ENCODE measurements around the gene ARHGAP19.
A peak's percentile ranks its signal among the peaks of the same experiment; 100 is the strongest.
"Not testable (repeated sequence)": the region's sequence is repeated elsewhere in the genome, so short reads cannot be mapped to it uniquely, and the experiment has no call there.

ARHGAP19 gene

GRCh38 chr10:97279121-97279815, 13.2 kb downstream of the ARHGAP19 start:
- DNase-seq (ENCODE audit: low spot score): no peak

GRCh38 chr10:97278491-97278989, 13.9 kb downstream of the ARHGAP19 start:
- peak; percentile 75 for DNase-seq (ENCODE audit: low spot score)

GRCh38 chr10:97277551-97277950, 14.9 kb downstream of the ARHGAP19 start:
- DNase-seq (ENCODE audit: low spot score): no peak

- no peak for DNase-seq (ENCODE audit: low spot score)
These were observed 17.6 kb downstream of the ARHGAP19 start for GRCh38 chr10:97274828-97275227.

GRCh38 chr10:97273700-97274099, 18.7 kb downstream of the ARHGAP19 start:
- DNase-seq (ENCODE audit: low spot score): no peak

- no peak for DNase-seq (ENCODE audit: low spot score)
These were observed 21.8 kb downstream of the ARHGAP19 start for GRCh38 chr10:97270523-97271154.

GRCh38 chr10:97267671-97268070, 24.8 kb downstream of the ARHGAP19 start:
- DNase-seq (ENCODE audit: low spot score): no peak

- DNase-seq (ENCODE audit: low spot score): not testable (repeated sequence)
These were observed 27.3 kb downstream of the ARHGAP19 start for GRCh38 chr10:97265095-97265494.

- DNase-seq (ENCODE audit: low spot score): no peak
These were observed 28.5 kb downstream of the ARHGAP19 start for GRCh38 chr10:97263971-97264370.

GRCh38 chr10:97261656-97262055, 30.8 kb downstream of the ARHGAP19 start:
- no peak for DNase-seq (ENCODE audit: low spot score)

- DNase-seq (ENCODE audit: low spot score): no peak
These were observed 31.3 kb downstream of the ARHGAP19 start for GRCh38 chr10:97261183-97261582.

- no peak for DNase-seq (ENCODE audit: low spot score)
These were observed 33.3 kb downstream of the ARHGAP19 start for GRCh38 chr10:97259119-97259518.

- no peak for DNase-seq (ENCODE audit: low spot score)
These were observed 36.1 kb downstream of the ARHGAP19 start for GRCh38 chr10:97256356-97256755.

- DNase-seq (ENCODE audit: low spot score): no peak
These were observed 36.7 kb downstream of the ARHGAP19 start for GRCh38 chr10:97255512-97256293.

- DNase-seq (ENCODE audit: low spot score): no peak
These were observed 37.7 kb downstream of the ARHGAP19 start for GRCh38 chr10:97254694-97255093.

- DNase-seq (ENCODE audit: low spot score): no peak
These were observed 41.5 kb downstream of the ARHGAP19 start for GRCh38 chr10:97250952-97251351.

- DNase-seq (ENCODE audit: low spot score): no peak
These were observed 48.6 kb downstream of the ARHGAP19 start for GRCh38 chr10:97243836-97244235.

- DNase-seq (ENCODE audit: low spot score): no peak
These were observed 53.6 kb downstream of the ARHGAP19 start for GRCh38 chr10:97238855-97239254.

GRCh38 chr10:97235353-97235752, 57.1 kb downstream of the ARHGAP19 start:
- DNase-seq (ENCODE audit: low spot score): no peak

GRCh38 chr10:97234400-97234799, 58.0 kb downstream of the ARHGAP19 start:
- peak; percentile 57 for DNase-seq (ENCODE audit: low spot score)

- peak; percentile 36 for DNase-seq (ENCODE audit: low spot score)
These were observed 62.3 kb downstream of the ARHGAP19 start for GRCh38 chr10:97230146-97230545.

GRCh38 chr10:97229322-97230015, 63.0 kb downstream of the ARHGAP19 start:
- DNase-seq (ENCODE audit: low spot score): peak; percentile 19
